HCEC 1CT (cell line): ENCODE data around the gene LPAR1.

Experiments
- DNase-seq: peaks from one replicate; pipeline ENCODE4 v3.0.0-alpha.2; 2017

Gene LPAR1

GRCh38 chr9:110950041-110950645 is 88.1 kb downstream of the LPAR1 start:
- DNase-seq = peak; percentile 78

- DNase-seq = no peak
Measured at GRCh38 chr9:110949081-110949480, 89.2 kb downstream of the LPAR1 start.

GRCh38 chr9:110947491-110948044 is 90.7 kb downstream of the LPAR1 start:
- DNase-seq = no peak

GRCh38 chr9:110942522-110942921 is 95.7 kb downstream of the LPAR1 start:
- peak; percentile 66 for DNase-seq

GRCh38 chr9:110940951-110941557 is 97.2 kb downstream of the LPAR1 start:
- DNase-seq = no peak

- no peak for DNase-seq
Measured at GRCh38 chr9:110939573-110939972, 98.7 kb downstream of the LPAR1 start.

- DNase-seq = no peak
Measured at GRCh38 chr9:110939047-110939446, 99.2 kb downstream of the LPAR1 start.

GRCh38 chr9:110938242-110938641 is 100.0 kb downstream of the LPAR1 start:
- no peak for DNase-seq

GRCh38 chr9:110936719-110937452 is 101.4 kb downstream of the LPAR1 start:
- peak; percentile 97 for DNase-seq

- DNase-seq = no peak
Measured at GRCh38 chr9:110936237-110936636, 102.0 kb downstream of the LPAR1 start.

GRCh38 chr9:110935829-110936228 is 102.4 kb downstream of the LPAR1 start:
- no peak for DNase-seq

- no peak for DNase-seq
Measured at GRCh38 chr9:110933350-110934001, 104.8 kb downstream of the LPAR1 start.

- DNase-seq = peak; percentile 28
Measured at GRCh38 chr9:110932863-110933262, 105.4 kb downstream of the LPAR1 start.

- peak; percentile 55 for DNase-seq
Measured at GRCh38 chr9:110928599-110928998, 109.7 kb downstream of the LPAR1 start.

- DNase-seq = no peak
Measured at GRCh38 chr9:110926828-110927487, 111.3 kb downstream of the LPAR1 start.

GRCh38 chr9:110923601-110924000 is 114.7 kb downstream of the LPAR1 start:
- peak; percentile 77 for DNase-seq

- DNase-seq = no peak
Measured at GRCh38 chr9:110922145-110922544, 116.1 kb downstream of the LPAR1 start.

- DNase-seq = no peak
Measured at GRCh38 chr9:110921705-110922104, 116.6 kb downstream of the LPAR1 start.

GRCh38 chr9:110919609-110920008 is 118.7 kb downstream of the LPAR1 start:
- DNase-seq = peak; percentile 93

GRCh38 chr9:110919050-110919435 is 119.2 kb downstream of the LPAR1 start:
- DNase-seq = no peak

GRCh38 chr9:110918316-110919049 is 119.8 kb downstream of the LPAR1 start:
- peak; percentile 88 for DNase-seq

GRCh38 chr9:110916403-110916802 is 121.9 kb downstream of the LPAR1 start:
- peak; percentile 70 for DNase-seq
